Tibial artery (tissue), 4 donors: ENCODE measurements around the gene FBN2.

ENCODE experiments used
- DNase-seq, 2 donors: peaks; one replicate each; pipeline ENCODE4 v3.0.0-alpha.2; 2019
- H3K27ac ChIP-seq, 2 donors: fragments of 200-600 bp; sonication (generic) in 1 of 2; 1 replicate in 1 of 2; 2 replicates in 1 of 2; pipeline ENCODE4 v1.5.1; 2018 to 2019; ENCODE audit warnings: mild to moderate bottlenecking in 1 of 2
- H3K27me3 ChIP-seq, 2 donors: fragments of 200-600 bp; sonication (generic) in 1 of 2; one replicate each; pipeline versions ENCODE4 v1.5.1 to v1.6.0; 2016 to 2019
- H3K36me3 ChIP-seq, 3 donors: fragments of 200-600 bp; sonication (generic) in 2 of 3; one replicate each; pipeline ENCODE4 v1.5.1; 2016 to 2019; ENCODE audit warnings: mild to moderate bottlenecking in 2 of 3
- H3K4me1 ChIP-seq, 4 donors: fragments of 200-600 bp; sonication (generic) in 2 of 4; 1 replicate in 3 of 4; 2 replicates in 1 of 4; pipeline ENCODE4 v1.5.1; 2016 to 2019
- H3K4me3 ChIP-seq, 2 donors: fragments of 200-600 bp; sonication (generic) in 1 of 2; 1 replicate in 1 of 2; 2 replicates in 1 of 2; pipeline ENCODE4 v1.5.1; 2018 to 2019; ENCODE audit warnings: mild to moderate bottlenecking in 2 of 2
- H3K9me3 ChIP-seq, 3 donors: fragments of 200-600 bp; sonication (generic) in 1 of 3; one replicate each; pipeline ENCODE4 v1.5.1; 2016 to 2019
- CTCF ChIP-seq, 2 experiments: fragments of 200-600 bp in 1 of 2; fragments of 450-650 bp in 1 of 2; IDR thresholded peaks; one replicate each; pipeline ENCODE4 v1.5.1; 2017 to 2019; ENCODE audit warnings: antibody characterized with exemption in 2 of 2, mild to moderate bottlenecking in 1 of 2, moderate library complexity in 1 of 2
- intact Hi-C: fragments of 100-400 bp; cut with DNase I; formaldehyde crosslinking; loops from one replicate; pipeline ENCODE4 v1.15.0; 2023; ENCODE audit warnings: low total_unique reads

The FBN2 gene

GRCh38 chr5:128284236-128284635 lies 253.8 kb downstream of the FBN2 start:
- no peaks in the 10 kb centered on the region for H3K36me3 ChIP-seq
- intact Hi-C loops, result no loop called here
- H3K4me3 ChIP-seq, result no peak overlapping the region
- H3K27me3 ChIP-seq, result no peaks in the 10 kb centered on the region
- H3K27ac ChIP-seq, result no peak overlapping the region
- H3K4me1 ChIP-seq, result no peaks in the 10 kb centered on the region
- no peak for TF ChIP-seq CTCF (IDR thresholded peaks at IDR 0.05)
- no peaks in the 10 kb centered on the region for H3K9me3 ChIP-seq
- DNase-seq, result no peak

- Histone ChIP-seq H3K4me1 (no peaks in the 10 kb centered on the region), H3K27me3 (no peaks in the 10 kb centered on the region), H3K36me3 (no peaks in the 10 kb centered on the region), H3K27ac (no peak overlapping the region), H3K4me3 (no peak overlapping the region), H3K9me3 (no peaks in the 10 kb centered on the region)
- intact Hi-C loops, result no loop called here
- DNase-seq, result no peak
- no peak for TF ChIP-seq CTCF (IDR thresholded peaks at IDR 0.05)
Measured at GRCh38 chr5:128279345-128279744, 258.7 kb downstream of the FBN2 start.

- Histone ChIP-seq H3K9me3 (no peaks in the 10 kb centered on the region), H3K27me3 (no peaks in the 10 kb centered on the region), H3K27ac (no peak overlapping the region), H3K4me3 (no peak overlapping the region), H3K36me3 (no peaks in the 10 kb centered on the region), H3K4me1 (no peaks in the 10 kb centered on the region)
- DNase-seq, result no peak
- intact Hi-C loops, result no loop called here
- TF ChIP-seq CTCF (IDR thresholded peaks at IDR 0.05), result no peak
Measured at GRCh38 chr5:128276537-128277216, 261.4 kb downstream of the FBN2 start.

GRCh38 chr5:128274441-128274840 lies 263.6 kb downstream of the FBN2 start:
- H3K4me1 ChIP-seq, result no peaks in the 10 kb centered on the region
- no peak overlapping the region for H3K4me3 ChIP-seq
- intact Hi-C loops, result no loop called here
- no peak overlapping the region for H3K27ac ChIP-seq
- H3K27me3 ChIP-seq, result no peaks in the 10 kb centered on the region
- H3K36me3 ChIP-seq, result no peaks in the 10 kb centered on the region
- TF ChIP-seq CTCF (IDR thresholded peaks at IDR 0.05), result no peak
- no peaks in the 10 kb centered on the region for H3K9me3 ChIP-seq
- DNase-seq, result no peak

GRCh38 chr5:128273736-128274135 lies 264.3 kb downstream of the FBN2 start:
- no peak overlapping the region for H3K4me3 ChIP-seq
- DNase-seq, result no peak
- intact Hi-C loops, result no loop called here
- H3K36me3 ChIP-seq, result no peaks in the 10 kb centered on the region
- H3K27me3 ChIP-seq, result no peaks in the 10 kb centered on the region
- no peak for TF ChIP-seq CTCF (IDR thresholded peaks at IDR 0.05)
- H3K27ac ChIP-seq, result no peak overlapping the region
- H3K9me3 ChIP-seq, result no peaks in the 10 kb centered on the region
- H3K4me1 ChIP-seq, result no peaks in the 10 kb centered on the region
